NCI-H510A treated with DMSO at 0.1 percent for 48 hours (cell line): ENCODE measurements around the gene TUBGCP4.
"Not testable (repeated sequence)": the region's sequence is repeated elsewhere in the genome, so short reads cannot be mapped to it uniquely, and the experiment has no call there.

ENCODE experiments used
- DNase-seq: peaks from one replicate; lab custom pipeline; 2025; lab: John Stamatoyannopoulos, UW

Gene TUBGCP4

GRCh38 chr15:43370975-43371974, at the start of gene TUBGCP4, which contains the start of gene ZSCAN29:
TSS of gene TUBGCP4 (plus strand) at chr15:43371101. CDS start at chr15:43371355, 254 bp downstream.
TSS of gene ZSCAN29 (minus strand) at chr15:43371043. CDS start at chr15:43369913, 1,130 bp downstream.
- DNase-seq = peak; percentile 66

GRCh38 chr15:43325039-43325684, 45.7 kb upstream of the TUBGCP4 start:
- no peak for DNase-seq

- no peak for DNase-seq
These were observed 41.5 kb upstream of the TUBGCP4 start for GRCh38 chr15:43329217-43329959.

- peak; percentile 71 for DNase-seq
These were observed 40.7 kb upstream of the TUBGCP4 start, which contains the start of gene LCMT2 for GRCh38 chr15:43329960-43330779. TSS of gene LCMT2 (minus strand) at chr15:43330573. CDS start at chr15:43330489, 84 bp downstream.

GRCh38 chr15:43330780-43331087, 40.2 kb upstream of the TUBGCP4 start:
- no peak for DNase-seq

GRCh38 chr15:43346305-43346704, 24.6 kb upstream of the TUBGCP4 start:
- DNase-seq = no peak

GRCh38 chr15:43347114-43347513, 23.8 kb upstream of the TUBGCP4 start:
- DNase-seq = no peak

- no peak for DNase-seq
These were observed 18.1 kb upstream of the TUBGCP4 start for GRCh38 chr15:43352693-43353382.

GRCh38 chr15:43360821-43361220, 10.1 kb upstream of the TUBGCP4 start:
- no peak for DNase-seq

- no peak for DNase-seq
These were observed 9.5 kb upstream of the TUBGCP4 start for GRCh38 chr15:43361313-43361903.

- DNase-seq = no peak
These were observed 459 bp upstream of the TUBGCP4 start for GRCh38 chr15:43370310-43370974.

GRCh38 chr15:43376017-43376705, 5.3 kb downstream of the TUBGCP4 start:
- peak; percentile 29 for DNase-seq

- DNase-seq = no peak
These were observed 7.7 kb downstream of the TUBGCP4 start for GRCh38 chr15:43378601-43379000.

- no peak for DNase-seq
These were observed 11.4 kb downstream of the TUBGCP4 start for GRCh38 chr15:43382310-43382709.

GRCh38 chr15:43383070-43383469, 12.2 kb downstream of the TUBGCP4 start:
- no peak for DNase-seq

- no peak for DNase-seq
These were observed 19.8 kb downstream of the TUBGCP4 start for GRCh38 chr15:43390723-43391122.

- not testable (repeated sequence) for DNase-seq
These were observed 22.7 kb downstream of the TUBGCP4 start for GRCh38 chr15:43393592-43393991.

GRCh38 chr15:43402255-43402654, 31.4 kb downstream of the TUBGCP4 start:
- DNase-seq = no peak

GRCh38 chr15:43403616-43404015, 32.7 kb downstream of the TUBGCP4 start:
- no peak for DNase-seq
